MM.1S (cell line): ENCODE results near the gene TIGD2.
"Not testable (repeated sequence)": the region's sequence is repeated elsewhere in the genome, so short reads cannot be mapped to it uniquely, and the experiment has no call there.

Experiments
- DNase-seq: peaks from one replicate; pipeline ENCODE4 v3.0.0-alpha.2; 2015
- H2AFZ ChIP-seq: fragments of 300-600 bp; sonication (generic); 2 replicates; pipeline ENCODE4 v1.6.0; 2016; ENCODE audit warnings: antibody characterized with exemption, low read length
- H3F3A ChIP-seq: fragments of 300-600 bp; sonication (generic); 2 replicates; pipeline ENCODE4 v1.6.1; 2016; ENCODE audit warnings: mild to moderate bottlenecking, antibody characterized with exemption, low read length, moderate library complexity, mixed read lengths; ENCODE audit not compliant: insufficient read depth
- H3K27ac ChIP-seq: fragments of 300-600 bp; sonication (generic); 2 replicates; pipeline ENCODE4 v1.5.1; 2016; ENCODE audit warnings: mild to moderate bottlenecking, low read length
- H3K27me3 ChIP-seq: fragments of 300-600 bp; sonication (generic); replicated peaks from 2 replicates; pipeline ENCODE4 v1.6.0; 2016; ENCODE audit warnings: low read length; ENCODE audit not compliant: insufficient read depth
- H3K36me3 ChIP-seq: fragments of 300-600 bp; sonication (generic); replicated peaks from 2 replicates; pipeline ENCODE4 v1.6.1; 2016; ENCODE audit warnings: mild to moderate bottlenecking, low read length, mixed read lengths; ENCODE audit not compliant: insufficient read depth
- H3K4me1 ChIP-seq: fragments of 300-600 bp; sonication (generic); 2 replicates; pipeline ENCODE4 v1.6.1; 2016; ENCODE audit warnings: low read length, mixed read lengths
- H3K4me2 ChIP-seq: fragments of 300-600 bp; sonication (generic); 2 replicates; pipeline ENCODE4 v1.6.0; 2016; ENCODE audit warnings: low read depth, low read length
- H3K4me3 ChIP-seq: fragments of 300-600 bp; sonication (generic); 2 replicates; pipeline ENCODE4 v1.5.1; 2016; ENCODE audit warnings: low read length, mixed read lengths
- H3K79me2 ChIP-seq: fragments of 300-600 bp; sonication (generic); 2 replicates; pipeline ENCODE4 v1.6.1; 2016; ENCODE audit warnings: mixed run types, low read length, mixed read lengths
- H3K9ac ChIP-seq: fragments of 300-600 bp; sonication (generic); 2 replicates; pipeline ENCODE4 v1.6.1; 2016; ENCODE audit warnings: low read length, mixed read lengths
- H3K9me2 ChIP-seq: fragments of 300-600 bp; sonication (generic); replicated peaks from 2 replicates; pipeline ENCODE4 v1.6.1; 2016; ENCODE audit warnings: mild to moderate bottlenecking, low read length, mixed read lengths; ENCODE audit not compliant: insufficient read depth
- H3K9me3 ChIP-seq: fragments of 300-600 bp; sonication (generic); replicated peaks from 2 replicates; pipeline ENCODE4 v1.6.1; 2016; ENCODE audit warnings: mild to moderate bottlenecking, low read length, mixed read lengths; ENCODE audit not compliant: insufficient read depth
- H4K20me1 ChIP-seq: fragments of 300-600 bp; sonication (generic); 2 replicates; pipeline ENCODE4 v1.6.1; 2016; ENCODE audit warnings: mild to moderate bottlenecking, low read length, moderate library complexity, mixed read lengths; ENCODE audit not compliant: insufficient read depth
- CTCF ChIP-seq: fragments of 300-600 bp; sonication (generic); IDR thresholded peaks from 2 replicates; pipeline ENCODE4 v1.5.1; 2016; ENCODE audit warnings: antibody characterized with exemption, low read length, mixed read lengths
- EZH2 ChIP-seq: fragments of 300-600 bp; sonication (generic); optimal IDR thresholded peaks from 2 replicates; pipeline ENCODE3; 2017; ENCODE audit warnings: low read depth, mild to moderate bottlenecking, antibody characterized with exemption, low read length, mixed read lengths
- EZH2phosphoT487 ChIP-seq: fragments of 300-600 bp; sonication (generic); IDR thresholded peaks from 2 replicates; pipeline ENCODE4 v1.6.1; 2018; ENCODE audit warnings: antibody characterized with exemption, low read length

TIGD2 gene

GRCh38 chr4:89142691-89143669, 31.6 kb downstream of the TIGD2 start:
- peak; percentile 57 for DNase-seq
- Histone ChIP-seq H3K9ac (no peak overlapping the region), H3K4me2 (peak overlapping the region; percentile 51), H3K9me2 (no peaks in the 10 kb centered on the region), H3K9me3 (no peaks in the 10 kb centered on the region), H3K36me3 (no peaks in the 10 kb centered on the region), H3F3A (0 out of 2 replicates have a peak, but pooled peaks cover 8% of the 10 kb centered on the region), H2AFZ (no peak overlapping the region), H3K27me3 (no peaks in the 10 kb centered on the region), H3K27ac (peak overlapping the region; percentile 37; the same call in 1 of the 2 replicates), H3K79me2 (no peaks in the 10 kb centered on the region), H4K20me1 (no peaks in the 10 kb centered on the region), H3K4me1 (peaks cover 19% of the 10 kb centered on the region), H3K4me3 (peak overlapping the region; percentile 26; the same call in 1 of the 2 replicates)
- TF ChIP-seq EZH2phosphoT487, result no peak
- no peak for TF ChIP-seq CTCF
- TF ChIP-seq EZH2, result no peak

GRCh38 chr4:89144652-89145051, 33.3 kb downstream of the TIGD2 start:
- H3F3A ChIP-seq, result not testable (repeated sequence)

GRCh38 chr4:89146196-89146595, 34.9 kb downstream of the TIGD2 start:
- no peaks in the 10 kb centered on the region for H3K27me3 ChIP-seq
- no peak overlapping the region for H3K27ac ChIP-seq
- H3K9me2 ChIP-seq, result no peaks in the 10 kb centered on the region
- H3K4me2 ChIP-seq, result no peak overlapping the region
- TF ChIP-seq CTCF (no peak), EZH2 (no peak), EZH2phosphoT487 (no peak)
- no peaks in the 10 kb centered on the region for H3K9me3 ChIP-seq
- H3K4me1 ChIP-seq, result peaks cover 19% of the 10 kb centered on the region
- no peaks in the 10 kb centered on the region for H3K79me2 ChIP-seq
- DNase-seq, result no peak
- no peak overlapping the region for H2AFZ ChIP-seq
- no peak overlapping the region for H3K9ac ChIP-seq
- 0 out of 2 replicates have a peak, but pooled peaks cover 8% of the 10 kb centered on the region for H3F3A ChIP-seq
- no peaks in the 10 kb centered on the region for H3K36me3 ChIP-seq
- H3K4me3 ChIP-seq, result no peak overlapping the region
- H4K20me1 ChIP-seq, result no peaks in the 10 kb centered on the region

More at GRCh38 chr4:89144652-89145051, 33.3 kb downstream of the TIGD2 start:
- H3K36me3 ChIP-seq, H2AFZ ChIP-seq, H4K20me1 ChIP-seq, DNase-seq, H3K27ac ChIP-seq, H3K4me3 ChIP-seq, H3K4me2 ChIP-seq, H3K9me3 ChIP-seq, H3K79me2 ChIP-seq, H3K27me3 ChIP-seq, H3K9me2 ChIP-seq, H3K9ac ChIP-seq: not testable (repeated sequence)
- peaks cover 19% of the 10 kb centered on the region for H3K4me1 ChIP-seq

GRCh38 chr4:89152972-89153371, 41.6 kb downstream of the TIGD2 start:
- no peak for DNase-seq
- no peak overlapping the region for H3K4me2 ChIP-seq
- no peaks in the 10 kb centered on the region for H3K27me3 ChIP-seq
- H3K4me3 ChIP-seq, result no peak overlapping the region
- H3K9me2 ChIP-seq, result no peaks in the 10 kb centered on the region
- no peaks in the 10 kb centered on the region for H3K79me2 ChIP-seq
- H3K9ac ChIP-seq, result no peak overlapping the region
- H4K20me1 ChIP-seq, result no peaks in the 10 kb centered on the region
- H3K9me3 ChIP-seq, result no peaks in the 10 kb centered on the region
- no peak overlapping the region for H2AFZ ChIP-seq
- no peaks in the 10 kb centered on the region for H3K4me1 ChIP-seq
- no peaks in the 10 kb centered on the region for H3K36me3 ChIP-seq
- no peak overlapping the region for H3K27ac ChIP-seq
- H3F3A ChIP-seq, result no peaks in the 10 kb centered on the region
- TF ChIP-seq EZH2, result no peak
- no peak for TF ChIP-seq EZH2phosphoT487
- no peak for TF ChIP-seq CTCF
